PC-3 (cell line): ENCODE measurements around the gene TLE3. TPM values are rescaled to one million over a fixed set of nuclear protein-coding genes. Genes with fewer than 3 reads are reported as not detected.
A peak's percentile ranks its signal among the peaks of the same experiment; 100 is the strongest.

ENCODE experiments used
- ATAC-seq: fragments of 200-7000 bp; cut with Tn5 transposase; 2 replicates; pipeline ENCODE4 v1.9.1; 2020; ENCODE audit warnings: mild to moderate bottlenecking, moderate library complexity
- BruUV-seq: library from RNA; stranded (reverse); fragments of 400-500 nt; replicated peaks from 2 replicates; lab custom pipeline; 2021; lab: Mats Ljungman, UMichigan
- CTCF ChIA-PET: fragments of 300-600 bp; sonication (Branson Sonifier 250); formaldehyde crosslinking; loops from one replicate; lab custom pipeline; 2022; ENCODE audit warnings: antibody characterized with exemption; lab: Charles Lee
- POLR2A ChIA-PET: fragments of 300-600 bp; sonication (Branson Sonifier 250); formaldehyde crosslinking; loops from one replicate; lab custom pipeline; 2022; ENCODE audit warnings: antibody characterized with exemption; ENCODE audit not compliant: unreplicated experiment; lab: Charles Lee
- DNase-seq: peaks from one replicate; pipeline ENCODE4 v3.0.0-alpha.2; 2015
- H2AFZ ChIP-seq: fragments of 300-600 bp; sonication (generic); 2 replicates; pipeline ENCODE4 v1.6.0; 2016; ENCODE audit warnings: antibody characterized with exemption, low read length
- H3F3A ChIP-seq: fragments of 300-600 bp; sonication (generic); one replicate; pipeline ENCODE4 v1.6.0; 2017; ENCODE audit warnings: antibody characterized with exemption, low read length, control low read depth, mild to moderate bottlenecking; ENCODE audit not compliant: unreplicated experiment
- H3K27ac ChIP-seq: fragments of 300-600 bp; sonication (generic); 2 replicates; pipeline ENCODE4 v1.5.1; 2016; ENCODE audit warnings: mild to moderate bottlenecking, low read length
- H3K27me3 ChIP-seq: fragments of 300-600 bp; sonication (generic); 2 replicates; pipeline ENCODE4 v1.6.1; 2016; ENCODE audit warnings: low read length, mixed read lengths
- H3K36me3 ChIP-seq: fragments of 300-600 bp; sonication (generic); 2 replicates; pipeline ENCODE4 v1.6.1; 2016; ENCODE audit warnings: low read depth, mixed run types, low read length, mixed read lengths
- H3K4me1 ChIP-seq: fragments of 300-600 bp; sonication (generic); 2 replicates; pipeline ENCODE4 v1.5.1; 2016; ENCODE audit warnings: low read length; ENCODE audit not compliant: insufficient read depth
- H3K4me2 ChIP-seq: fragments of 300-600 bp; sonication (generic); 2 replicates; pipeline ENCODE4 v1.6.0; 2016; ENCODE audit warnings: low read length
- H3K4me3 ChIP-seq: fragments of 300-600 bp; sonication (generic); 2 replicates; pipeline ENCODE4 v1.5.1; 2016; ENCODE audit warnings: mild to moderate bottlenecking, low read length, mixed read lengths
- H3K79me2 ChIP-seq: fragments of 300-600 bp; sonication (generic); 2 replicates; pipeline ENCODE4 v1.6.1; 2017; ENCODE audit warnings: low read length, mixed read lengths
- H3K9ac ChIP-seq: fragments of 300-600 bp; sonication (generic); 2 replicates; pipeline ENCODE4 v1.6.0; 2016; ENCODE audit warnings: mild to moderate bottlenecking, low read length
- H3K9me2 ChIP-seq: fragments of 300-600 bp; sonication (generic); replicated peaks from 2 replicates; pipeline ENCODE4 v1.6.1; 2016; ENCODE audit warnings: mixed run types, low read length, mixed read lengths
- H3K9me3 ChIP-seq: fragments of 300-600 bp; sonication (generic); 2 replicates; pipeline ENCODE4 v1.6.1; 2016; ENCODE audit warnings: low read length, mixed read lengths
- H4K20me1 ChIP-seq: fragments of 300-600 bp; sonication (generic); 2 replicates; pipeline ENCODE4 v1.6.1; 2016; ENCODE audit warnings: low read length, mixed read lengths
- EZH2 ChIP-seq: fragments of 300-600 bp; sonication (generic); IDR thresholded peaks from one replicate; pipeline ENCODE4 v1.6.1; 2017; ENCODE audit warnings: antibody characterized with exemption, mild to moderate bottlenecking, low read length; ENCODE audit not compliant: unreplicated experiment
- EZH2phosphoT487 ChIP-seq: fragments of 300-600 bp; sonication (generic); IDR thresholded peaks from 2 replicates; pipeline ENCODE4 v1.6.1; 2018; ENCODE audit warnings: mild to moderate bottlenecking, antibody characterized with exemption, low read length, borderline replicate concordance
- intact Hi-C: fragments of 100-400 bp; cut with micrococcal nuclease; formaldehyde crosslinking; loops from 2 replicates; pipeline ENCODE4 v1.9.0; 2023
- total RNA-seq: library from RNA; depleted of rRNA; stranded (reverse); fragments of >200 nt; gene quantifications from 2 replicates; pipeline ENCODE4 v1.2.3, GENCODE V29; 2014
- TF ChIP-seq, protein P1 (sequence below): fragments of 300-600 bp; sonication (generic); conservative IDR thresholded peaks from 2 replicates; pipeline ENCODE4 v1.5.1; 2017; ENCODE audit warnings: antibody characterized with exemption, low read depth, mild to moderate bottlenecking, low read length

TLE3 gene
- total RNA-seq, 1 experiment from 2014 or later = 72.5 TPM

DNA sequence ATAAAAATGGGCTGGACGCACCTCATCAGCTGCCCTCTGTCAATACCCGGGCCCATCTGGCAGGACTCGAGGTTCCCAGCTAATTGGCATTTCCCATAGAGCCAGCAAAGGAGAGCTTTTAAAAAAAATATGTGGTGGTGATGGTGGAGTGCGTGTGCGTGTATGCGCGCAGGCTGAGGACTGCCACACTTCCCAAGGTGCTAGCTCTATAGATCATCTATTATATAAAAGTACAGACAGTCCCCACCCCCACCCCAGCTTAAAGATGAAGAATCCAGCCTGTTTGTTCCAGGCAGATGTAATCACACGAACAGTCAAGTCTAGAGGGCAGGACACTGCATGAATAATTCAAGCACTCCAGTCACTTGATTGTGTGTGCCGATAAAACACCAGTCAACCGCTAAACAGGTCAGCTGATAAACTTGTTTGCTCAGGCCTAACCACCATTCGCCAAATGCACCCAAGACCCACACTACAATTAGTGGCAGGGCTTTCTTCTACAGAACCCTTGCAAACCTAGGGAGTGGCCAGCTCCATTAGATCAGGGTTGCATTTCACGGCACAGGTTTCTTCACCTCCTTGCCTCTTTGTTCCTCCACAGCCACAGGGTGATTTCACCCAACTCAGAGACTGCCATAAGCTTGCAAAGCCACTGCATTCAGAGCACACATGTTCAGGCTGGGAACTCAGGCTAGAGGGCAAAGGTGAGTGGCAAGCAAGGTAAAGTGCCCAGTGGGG lies 5.8 kb downstream of the TLE3 start:
- peak overlapping the region; percentile 98 for H3K4me2 ChIP-seq
- no peaks in the 10 kb centered on the region for H3F3A ChIP-seq
- H3K36me3 ChIP-seq = peaks cover 51% of the 10 kb centered on the region
- H3K27me3 ChIP-seq = no peaks in the 10 kb centered on the region
- H3K27ac ChIP-seq = peak overlapping the region; percentile 86
- H3K4me1 ChIP-seq = peaks cover 44% of the 10 kb centered on the region
- TF ChIP-seq EZH2phosphoT487 (no peak), EZH2 (no peak)
- TF ChIP-seq, protein P1, sequence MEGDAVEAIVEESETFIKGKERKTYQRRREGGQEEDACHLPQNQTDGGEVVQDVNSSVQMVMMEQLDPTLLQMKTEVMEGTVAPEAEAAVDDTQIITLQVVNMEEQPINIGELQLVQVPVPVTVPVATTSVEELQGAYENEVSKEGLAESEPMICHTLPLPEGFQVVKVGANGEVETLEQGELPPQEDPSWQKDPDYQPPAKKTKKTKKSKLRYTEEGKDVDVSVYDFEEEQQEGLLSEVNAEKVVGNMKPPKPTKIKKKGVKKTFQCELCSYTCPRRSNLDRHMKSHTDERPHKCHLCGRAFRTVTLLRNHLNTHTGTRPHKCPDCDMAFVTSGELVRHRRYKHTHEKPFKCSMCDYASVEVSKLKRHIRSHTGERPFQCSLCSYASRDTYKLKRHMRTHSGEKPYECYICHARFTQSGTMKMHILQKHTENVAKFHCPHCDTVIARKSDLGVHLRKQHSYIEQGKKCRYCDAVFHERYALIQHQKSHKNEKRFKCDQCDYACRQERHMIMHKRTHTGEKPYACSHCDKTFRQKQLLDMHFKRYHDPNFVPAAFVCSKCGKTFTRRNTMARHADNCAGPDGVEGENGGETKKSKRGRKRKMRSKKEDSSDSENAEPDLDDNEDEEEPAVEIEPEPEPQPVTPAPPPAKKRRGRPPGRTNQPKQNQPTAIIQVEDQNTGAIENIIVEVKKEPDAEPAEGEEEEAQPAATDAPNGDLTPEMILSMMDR = no peak
- H4K20me1 ChIP-seq = peaks cover 83% of the 10 kb centered on the region
- ChIA-PET CTCF (no interaction called here), POLR2A (no interaction called here)
- H3K9me3 ChIP-seq = no peaks in the 10 kb centered on the region
- no TSS peak for BruUV-seq
- H3K9ac ChIP-seq = no peak overlapping the region
- no peaks in the 10 kb centered on the region for H3K9me2 ChIP-seq
- no peak overlapping the region for H2AFZ ChIP-seq
- DNase-seq = peak; percentile 70
- peak; percentile 25 for ATAC-seq
- intact Hi-C loops = loop anchor here (2.0 kb wide), 1 partner anchor 541 kb away; no protein-coding TSS in a partner anchor
- peaks cover 92% of the 10 kb centered on the region for H3K79me2 ChIP-seq
- peak overlapping the region; percentile 98 for H3K4me3 ChIP-seq

DNA sequence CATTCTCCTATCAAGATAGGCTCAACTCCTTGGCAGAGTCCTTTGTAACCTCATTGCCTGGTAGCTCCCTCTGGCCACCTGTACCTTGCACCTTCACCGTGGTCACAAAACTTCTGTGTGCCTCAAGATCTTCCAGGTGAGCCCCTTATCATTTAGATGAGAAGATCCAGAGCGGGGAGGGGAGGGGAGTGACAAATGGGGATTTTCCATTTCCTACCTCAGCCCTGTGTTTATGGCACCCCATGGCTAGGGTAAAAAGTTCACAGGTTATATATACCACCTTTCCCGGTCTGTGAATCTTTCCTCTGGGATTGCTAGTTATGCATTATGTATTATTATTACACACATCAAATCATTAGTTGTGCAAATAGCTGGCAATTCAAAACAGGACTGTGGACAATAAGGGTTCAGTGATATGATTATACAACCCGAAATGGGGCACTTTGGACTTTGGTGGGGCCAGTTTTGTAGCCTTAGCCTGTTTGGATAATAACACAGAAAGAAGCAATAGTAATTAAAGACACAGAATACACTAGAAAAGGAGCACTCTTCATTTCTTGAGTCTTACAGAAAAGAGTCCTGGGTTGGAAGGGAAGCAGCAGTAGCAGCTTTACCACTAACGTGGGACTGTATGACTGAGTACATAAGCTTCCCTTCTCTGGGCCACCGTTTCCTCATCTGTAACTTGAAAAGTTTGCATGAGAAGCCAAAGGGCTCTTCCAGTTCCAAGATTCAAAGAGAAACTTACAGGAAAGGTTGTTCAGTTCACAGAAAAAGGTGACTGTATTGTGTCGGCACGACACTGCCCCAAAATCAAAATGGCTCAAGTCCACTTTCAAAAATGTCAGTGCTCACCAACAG lies 7.1 kb downstream of the TLE3 start:
- H3K27ac ChIP-seq = no peak overlapping the region
- POLR2A ChIA-PET = no interaction called here
- TF ChIP-seq EZH2phosphoT487 = no peak
- TF ChIP-seq, protein P1 = no peak
- TF ChIP-seq EZH2 = no peak
- H3K27me3 ChIP-seq = no peaks in the 10 kb centered on the region
- ATAC-seq = no peak
- H3K9ac ChIP-seq = no peak overlapping the region
- peaks cover 44% of the 10 kb centered on the region for H3K4me1 ChIP-seq
- H3K9me2 ChIP-seq = no peaks in the 10 kb centered on the region
- no peak overlapping the region for H3K4me3 ChIP-seq
- DNase-seq = no peak
- H3K4me2 ChIP-seq = no peak overlapping the region
- peaks cover 62% of the 10 kb centered on the region for H3K36me3 ChIP-seq
- BruUV-seq = no TSS peak
- CTCF ChIA-PET = no interaction called here
- peaks cover 92% of the 10 kb centered on the region for H3K79me2 ChIP-seq
- H3K9me3 ChIP-seq = no peaks in the 10 kb centered on the region
- no peak overlapping the region for H2AFZ ChIP-seq
- intact Hi-C loops = no loop called here
- H4K20me1 ChIP-seq = peaks cover 86% of the 10 kb centered on the region
- H3F3A ChIP-seq = no peaks in the 10 kb centered on the region

DNA sequence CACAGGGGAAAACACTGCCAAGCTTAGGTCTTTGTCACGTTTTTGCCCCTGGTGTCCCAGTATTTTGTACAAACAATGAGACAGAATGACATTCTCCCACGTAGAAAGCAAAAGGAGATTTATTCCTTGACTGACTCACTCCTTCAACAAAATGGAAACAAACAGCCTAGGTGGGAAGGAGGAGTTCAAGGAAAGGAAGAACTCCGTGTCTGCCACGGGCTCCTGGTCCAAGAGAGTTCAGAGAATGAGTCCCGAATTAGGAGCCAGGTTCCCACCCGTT lies 8.1 kb downstream of the TLE3 start:
- Histone ChIP-seq H3K9me3 (no peaks in the 10 kb centered on the region), H3F3A (no peaks in the 10 kb centered on the region), H2AFZ (no peak overlapping the region), H3K4me3 (no peak overlapping the region), H3K9me2 (no peaks in the 10 kb centered on the region), H3K4me2 (no peak overlapping the region), H3K9ac (no peak overlapping the region), H4K20me1 (peaks cover 86% of the 10 kb centered on the region), H3K27me3 (no peaks in the 10 kb centered on the region), H3K36me3 (peaks cover 72% of the 10 kb centered on the region), H3K4me1 (peaks cover 39% of the 10 kb centered on the region), H3K27ac (no peak overlapping the region), H3K79me2 (peaks cover 92% of the 10 kb centered on the region)
- peak; percentile 37 for DNase-seq
- ATAC-seq = no peak
- BruUV-seq = no TSS peak
- intact Hi-C loops = no loop called here
- ChIA-PET POLR2A (no interaction called here), CTCF (no interaction called here)
- TF ChIP-seq EZH2 (no peak), EZH2phosphoT487 (no peak)
- TF ChIP-seq, protein P1 = no peak
